GM12874 (cell line): ENCODE results near the gene SWT1.

Experiments
- TF ChIP-seq, protein P1 (sequence below): IDR thresholded peaks from 2 replicates; pipeline ENCODE4 v1.5.1; 2011; ENCODE audit warnings: low read depth, mild to moderate bottlenecking, control low read depth, low read length, moderate library complexity; ENCODE audit not compliant: insufficient read depth

SWT1 gene

DNA sequence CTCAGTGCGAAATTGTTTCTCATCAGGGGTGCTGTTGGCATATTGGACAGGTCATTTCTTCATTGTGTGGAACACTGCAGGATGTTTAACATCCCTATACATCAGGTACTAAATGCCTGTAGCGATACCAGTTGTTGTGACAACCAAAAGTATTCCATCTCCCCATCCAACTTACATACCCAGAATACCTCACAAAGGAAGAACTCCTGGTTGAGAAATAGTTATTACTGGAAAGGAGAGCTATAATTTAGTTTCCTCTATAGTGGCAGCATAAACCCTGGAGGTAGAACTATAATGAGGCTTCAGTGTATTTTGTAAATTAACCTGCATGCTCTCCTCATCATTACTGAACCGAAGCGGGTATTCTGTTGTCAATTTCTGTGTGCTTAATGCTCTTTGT lies 115.0 kb downstream of the SWT1 start:
- TF ChIP-seq, protein P1, sequence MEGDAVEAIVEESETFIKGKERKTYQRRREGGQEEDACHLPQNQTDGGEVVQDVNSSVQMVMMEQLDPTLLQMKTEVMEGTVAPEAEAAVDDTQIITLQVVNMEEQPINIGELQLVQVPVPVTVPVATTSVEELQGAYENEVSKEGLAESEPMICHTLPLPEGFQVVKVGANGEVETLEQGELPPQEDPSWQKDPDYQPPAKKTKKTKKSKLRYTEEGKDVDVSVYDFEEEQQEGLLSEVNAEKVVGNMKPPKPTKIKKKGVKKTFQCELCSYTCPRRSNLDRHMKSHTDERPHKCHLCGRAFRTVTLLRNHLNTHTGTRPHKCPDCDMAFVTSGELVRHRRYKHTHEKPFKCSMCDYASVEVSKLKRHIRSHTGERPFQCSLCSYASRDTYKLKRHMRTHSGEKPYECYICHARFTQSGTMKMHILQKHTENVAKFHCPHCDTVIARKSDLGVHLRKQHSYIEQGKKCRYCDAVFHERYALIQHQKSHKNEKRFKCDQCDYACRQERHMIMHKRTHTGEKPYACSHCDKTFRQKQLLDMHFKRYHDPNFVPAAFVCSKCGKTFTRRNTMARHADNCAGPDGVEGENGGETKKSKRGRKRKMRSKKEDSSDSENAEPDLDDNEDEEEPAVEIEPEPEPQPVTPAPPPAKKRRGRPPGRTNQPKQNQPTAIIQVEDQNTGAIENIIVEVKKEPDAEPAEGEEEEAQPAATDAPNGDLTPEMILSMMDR, result no peak

DNA sequence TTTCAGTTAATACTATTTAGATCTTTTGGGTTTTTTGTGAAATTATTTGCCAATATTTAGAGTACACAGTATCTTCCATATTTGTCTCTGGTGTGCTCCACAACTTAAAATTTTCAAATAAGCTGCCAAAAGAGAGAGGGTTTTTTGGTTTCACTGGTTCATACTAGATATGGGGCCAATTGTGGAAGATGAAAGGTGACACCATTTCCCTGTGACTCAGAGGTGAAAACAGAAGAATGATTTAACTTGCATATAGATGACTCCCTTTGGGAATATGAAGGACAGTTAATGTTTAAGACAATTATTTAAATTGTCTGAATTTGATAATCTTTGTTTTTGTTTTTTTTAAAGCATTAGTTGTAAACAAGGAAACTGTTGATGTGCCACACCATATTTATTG lies 122.6 kb downstream of the SWT1 start:
- TF ChIP-seq, protein P1, result no peak

DNA sequence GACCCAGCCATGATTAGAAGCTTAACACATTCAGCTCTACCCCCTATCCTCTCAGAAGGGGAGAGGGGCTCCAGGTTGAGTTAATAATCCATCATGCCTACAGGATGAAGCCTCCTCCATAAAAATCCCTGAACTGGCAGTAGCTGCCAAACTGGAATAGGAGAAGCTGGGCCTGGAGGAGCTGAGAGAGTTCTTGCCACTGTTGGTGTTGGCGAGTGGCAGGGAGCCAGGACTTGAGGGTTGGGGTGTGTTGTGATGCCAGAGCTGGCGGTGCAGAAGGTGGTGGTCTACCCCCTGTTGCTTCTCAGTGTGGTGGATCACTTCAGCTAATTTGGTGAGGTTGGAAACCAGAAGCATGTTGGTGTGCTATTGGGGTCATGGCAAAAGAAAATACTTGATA lies 123.6 kb downstream of the SWT1 start:
- TF ChIP-seq, protein P1, result no peak

DNA sequence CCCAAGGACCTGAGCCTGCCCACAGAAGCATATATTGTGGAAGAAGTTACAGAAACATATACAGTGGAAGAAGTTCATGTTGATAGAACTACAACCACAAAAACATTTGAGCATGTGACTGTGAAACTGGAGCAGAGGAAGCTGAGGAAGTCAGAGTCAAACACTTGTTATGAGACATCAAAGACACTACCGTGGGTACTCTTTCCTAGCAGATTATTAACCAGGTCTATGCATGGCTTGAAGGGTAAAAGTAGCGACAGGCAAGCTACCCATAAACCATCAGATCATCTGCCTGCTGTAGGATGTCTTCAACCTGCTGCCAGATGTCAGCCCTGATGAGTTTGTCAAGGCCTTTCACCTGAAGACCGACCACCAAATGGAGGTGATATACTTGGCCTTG lies 124.3 kb downstream of the SWT1 start:
- TF ChIP-seq, protein P1, result no peak

DNA sequence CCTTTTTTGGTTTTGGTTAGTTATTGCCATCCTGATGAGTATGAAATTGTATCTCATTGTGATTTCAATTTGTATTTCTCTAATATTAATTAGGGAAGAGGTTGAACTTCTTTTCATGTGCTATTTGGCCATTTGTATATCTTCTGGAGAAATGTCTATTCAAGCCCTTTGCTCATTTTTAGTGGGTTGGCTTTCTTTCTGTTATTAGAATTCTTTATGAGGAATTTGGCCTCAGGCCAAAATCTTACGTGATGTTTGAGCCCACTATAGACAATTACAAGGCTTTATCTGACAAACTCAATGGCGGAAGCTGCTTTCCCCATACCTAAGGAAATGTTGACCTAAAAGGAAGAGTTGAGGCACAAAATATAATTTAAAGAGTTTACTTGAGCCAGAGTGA lies 127.1 kb downstream of the SWT1 start:
- TF ChIP-seq, protein P1, result no peak

GRCh38 chr1:185284533-185285276 lies 127.7 kb downstream of the SWT1 start:
- TF ChIP-seq, protein P1, result no peak

GRCh38 chr1:185287451-185287850 lies 130.5 kb downstream of the SWT1 start:
- TF ChIP-seq, protein P1, result no peak
